ENCODE results near the gene TRAF4.

GRCh38 chr17:28702026-28702751 lies 41.6 kb upstream of the TRAF4 start:
- no peak for TF ChIP-seq PHB2 (IDR thresholded peaks at IDR 0.05; ENCODE audit: low read depth)
- no peak for TF ChIP-seq RAD21 (CRISPR knock-in tag; conservative IDR thresholded peaks at IDR 0.05 in 1 of 2, IDR thresholded peaks at IDR 0.05 in 1 of 2)
- no peak for TF ChIP-seq ZBTB1 (CRISPR knock-in tag; IDR thresholded peaks at IDR 0.05; ENCODE audit: borderline replicate concordance, low read depth)
- no peak for TF ChIP-seq CTCF (IDR thresholded peaks at IDR 0.05 in 2 of 3, conservative IDR thresholded peaks at IDR 0.05 in 1 of 3; ENCODE audit: insufficient read depth in 2 of 3, low read depth in 1 of 3, low read length in 3 of 3)
- TF ChIP-seq ZBTB11 (CRISPR knock-in tag; IDR thresholded peaks at IDR 0.05): no peak
- no peak for TF ChIP-seq ZNF165 (CRISPR knock-in tag; IDR thresholded peaks at IDR 0.05; ENCODE audit: borderline replicate concordance)
- no peak for TF ChIP-seq BCL6 (CRISPR knock-in tag; IDR thresholded peaks at IDR 0.05)
- TF ChIP-seq SRSF3 (IDR thresholded peaks at IDR 0.05; ENCODE audit: insufficient read depth, low read length): no peak
- no peak for TF ChIP-seq ZBTB17 (CRISPR knock-in tag; IDR thresholded peaks at IDR 0.05)
- no peak for TF ChIP-seq ARNT (IDR thresholded peaks at IDR 0.05)
- no peak for TF ChIP-seq CGGBP1 (CRISPR knock-in tag; IDR thresholded peaks at IDR 0.05)
- TF ChIP-seq TEAD4 (IDR thresholded peaks at IDR 0.05; ENCODE audit: low read length): no peak
- TF ChIP-seq TEAD4 (CRISPR knock-in tag; IDR thresholded peaks at IDR 0.05; ENCODE audit: borderline replicate concordance): no peak
- no peak for TF ChIP-seq ZNF3 (CRISPR knock-in tag; IDR thresholded peaks at IDR 0.05)

Data from K562 (cell line).